HEK293 (cell line): ENCODE measurements around the gene DHX38.

Source experiments
- CTCF ChIA-PET: fragments of 350-600 bp; formaldehyde crosslinking; extraction: SDS; loops from one replicate; lab custom pipeline; 2021; ENCODE audit warnings: antibody characterized with exemption; lab: Yijun Ruan, JAX
- POLR2A ChIA-PET: fragments of 300-600 bp; formaldehyde crosslinking; extraction: SDS; loops from one replicate; lab custom pipeline; 2020; ENCODE audit warnings: antibody characterized with exemption, inconsistent platforms; lab: Yijun Ruan, JAX
- H3K27ac ChIP-seq: fragments of 200-500 bp; sonication (Bioruptor generic); 2 replicates; pipeline ENCODE4 v1.5.1; 2014; ENCODE audit warnings: low read depth, low read length, control low read depth, inconsistent platforms; ENCODE audit errors: extremely low read depth
- H3K36me3 ChIP-seq, 2 experiments: fragments of 200-500 bp in 1 of 2; sonication (Bioruptor generic) in 1 of 2; 1 replicate in 1 of 2; 2 replicates in 1 of 2; pipeline ENCODE4 v1.5.1; 2014 to 2017; ENCODE audit warnings: inconsistent platforms in 2 of 2, low read length in 2 of 2; ENCODE audit not compliant: control insufficient read depth in 2 of 2, insufficient read depth in 1 of 2
- H3K4me1 ChIP-seq: fragments of 200-500 bp; sonication (Bioruptor generic); 2 replicates; pipeline ENCODE4 v1.5.1; 2014; ENCODE audit warnings: mild to moderate bottlenecking, low read length, inconsistent platforms; ENCODE audit not compliant: control insufficient read depth, insufficient read depth
- H3K4me3 ChIP-seq: 2 replicates; pipeline ENCODE4 v1.5.1; 2011; ENCODE audit warnings: low read depth, mild to moderate bottlenecking, control low read depth, low read length, moderate library complexity
- H3K9me3 ChIP-seq: fragments of 200-500 bp; sonication (Bioruptor generic); 2 replicates; pipeline ENCODE4 v1.5.1; 2014; ENCODE audit warnings: low read depth, low read length, inconsistent platforms; ENCODE audit not compliant: control insufficient read depth, insufficient read depth
- BCL11A ChIP-seq: fragments of 450-650 bp; formaldehyde crosslinking; IDR thresholded peaks from 2 replicates; pipeline ENCODE4 v1.5.1; 2016; ENCODE audit warnings: low read depth, missing biosample characterization, missing genetic modification characterization
- BCL11B ChIP-seq: fragments of 450-650 bp; formaldehyde crosslinking; IDR thresholded peaks from 2 replicates; pipeline ENCODE4 v1.5.1; 2016; ENCODE audit warnings: low read depth, missing biosample characterization, missing genetic modification characterization
- ELK4 ChIP-seq: IDR thresholded peaks from 2 replicates; pipeline ENCODE4 v1.6.1; 2011; ENCODE audit warnings: mild to moderate bottlenecking, low read depth, low read length, borderline replicate concordance
- GLIS2 ChIP-seq: fragments of 450-650 bp; formaldehyde crosslinking; IDR thresholded peaks from 2 replicates; pipeline ENCODE4 v1.5.1; 2016; ENCODE audit warnings: missing biosample characterization, missing genetic modification characterization
- KLF16 ChIP-seq: fragments of 450-650 bp; formaldehyde crosslinking; IDR thresholded peaks from 2 replicates; pipeline ENCODE4 v1.5.1; 2017; ENCODE audit warnings: missing biosample characterization, missing genetic modification characterization
- KLF7 ChIP-seq: fragments of 450-650 bp; formaldehyde crosslinking; IDR thresholded peaks from 2 replicates; pipeline ENCODE4 v1.5.1; 2016; ENCODE audit warnings: missing biosample characterization, missing genetic modification characterization, borderline replicate concordance
- KLF9 ChIP-seq: fragments of 450-650 bp; formaldehyde crosslinking; IDR thresholded peaks from 2 replicates; pipeline ENCODE4 v1.5.1; 2016; ENCODE audit warnings: missing biosample characterization, missing genetic modification characterization, low read depth
- MEIS1 ChIP-seq: sonication (generic); formaldehyde crosslinking; IDR thresholded peaks from 2 replicates; pipeline ENCODE4 v1.8.1; 2022; ENCODE audit warnings: missing genetic modification reagents, mild to moderate bottlenecking, borderline replicate concordance
- MYNN ChIP-seq: fragments of 450-650 bp; formaldehyde crosslinking; IDR thresholded peaks from 2 replicates; pipeline ENCODE4 v1.5.1; 2016; ENCODE audit warnings: missing biosample characterization, missing genetic modification characterization, borderline replicate concordance
- ZBTB21 ChIP-seq: fragments of 450-650 bp; formaldehyde crosslinking; IDR thresholded peaks from 2 replicates; pipeline ENCODE4 v1.5.1; 2017; ENCODE audit warnings: missing biosample characterization, missing genetic modification characterization
- ZFP41 ChIP-seq: fragments of 450-650 bp; formaldehyde crosslinking; IDR thresholded peaks from 2 replicates; pipeline ENCODE4 v1.5.1; 2016; ENCODE audit warnings: missing biosample characterization, missing genetic modification characterization, borderline replicate concordance
- ZIC2 ChIP-seq: fragments of 450-650 bp; formaldehyde crosslinking; IDR thresholded peaks from 2 replicates; pipeline ENCODE4 v1.5.1; 2016; ENCODE audit warnings: missing biosample characterization, missing genetic modification characterization
- ZNF19 ChIP-seq: fragments of 450-650 bp; formaldehyde crosslinking; IDR thresholded peaks from 2 replicates; pipeline ENCODE4; 2016; ENCODE audit warnings: missing biosample characterization, missing genetic modification characterization, low read depth
- ZNF350 ChIP-seq: fragments of 450-650 bp; formaldehyde crosslinking; IDR thresholded peaks from 2 replicates; pipeline ENCODE4 v1.5.0; 2017; ENCODE audit warnings: missing biosample characterization, mild to moderate bottlenecking, missing genetic modification characterization
- ZNF366 ChIP-seq: fragments of 450-650 bp; formaldehyde crosslinking; conservative IDR thresholded peaks from 2 replicates; pipeline ENCODE4 v1.5.1; 2016; ENCODE audit warnings: missing biosample characterization, missing genetic modification characterization
- ZNF37A ChIP-seq: fragments of 450-650 bp; IDR thresholded peaks from 2 replicates; pipeline ENCODE4 v1.5.1; 2018; ENCODE audit warnings: missing biosample characterization, missing genetic modification characterization
- ZNF513 ChIP-seq: fragments of 450-650 bp; IDR thresholded peaks from 2 replicates; pipeline ENCODE4 v1.5.1; 2018; ENCODE audit warnings: missing biosample characterization, missing genetic modification characterization
- ZNF580 ChIP-seq: fragments of 450-650 bp; formaldehyde crosslinking; IDR thresholded peaks from 2 replicates; pipeline ENCODE4 v1.5.1; 2016; ENCODE audit warnings: missing biosample characterization, missing genetic modification characterization
- ZNF626 ChIP-seq: fragments of 450-650 bp; sonication (Bioruptor Pico); formaldehyde crosslinking; IDR thresholded peaks from 2 replicates; pipeline ENCODE4 v1.5.1; 2018; ENCODE audit warnings: missing biosample characterization, missing genetic modification characterization, inconsistent platforms
- ZNF670 ChIP-seq: fragments of 450-650 bp; formaldehyde crosslinking; IDR thresholded peaks from 2 replicates; pipeline ENCODE4 v1.5.1; 2016; ENCODE audit warnings: missing biosample characterization, missing genetic modification characterization, low read depth
- ZNF677 ChIP-seq: fragments of 450-650 bp; IDR thresholded peaks from 2 replicates; pipeline ENCODE4 v1.5.0; 2018; ENCODE audit warnings: missing biosample characterization, mild to moderate bottlenecking, missing genetic modification characterization, moderate library complexity
- ZNF747 ChIP-seq: fragments of 450-650 bp; formaldehyde crosslinking; IDR thresholded peaks from 2 replicates; pipeline ENCODE4 v1.5.1; 2016; ENCODE audit warnings: missing biosample characterization, missing genetic modification characterization
- ZSCAN4 ChIP-seq: fragments of 450-650 bp; formaldehyde crosslinking; IDR thresholded peaks from 2 replicates; pipeline ENCODE4 v1.5.1; 2017; ENCODE audit warnings: missing biosample characterization, missing genetic modification characterization
- ZXDB ChIP-seq: fragments of 450-650 bp; formaldehyde crosslinking; IDR thresholded peaks from 2 replicates; pipeline ENCODE4 v1.5.1; 2016; ENCODE audit warnings: missing biosample characterization, missing genetic modification characterization

Gene DHX38

GRCh38 chr16:72137380-72138063, 43.9 kb downstream of the DHX38 start:
- ChIA-PET POLR2A (no interaction called here), CTCF (interaction anchor here (0.6 kb wide), 1 partner anchor 83 kb away, joined by 3 read pairs; no protein-coding TSS in a partner anchor)
- no peaks in the 10 kb centered on the region for H3K9me3 ChIP-seq
- H3K27ac ChIP-seq, result no peak overlapping the region
- H3K36me3 ChIP-seq, result peaks cover 0 to 4% of the 10 kb centered on the region in 2 experiments; a peak in 1 of 3 replicates
- H3K4me1 ChIP-seq, result no peaks in the 10 kb centered on the region
- H3K4me3 ChIP-seq, result no peak overlapping the region
- TF ChIP-seq BCL11B (tag by site-specific recombination) (no peak), ZNF580 (no peak), ZNF677 (tag by site-specific recombination) (no peak), KLF9 (no peak), ZIC2 (peak; percentile 77), ZNF747 (tag by site-specific recombination) (no peak), ZNF513 (tag by site-specific recombination) (no peak), ZXDB (tag by site-specific recombination) (no peak)

GRCh38 chr16:72138064-72138572, 44.5 kb downstream of the DHX38 start:
- H3K36me3 ChIP-seq, result peaks cover 0 to 4% of the 10 kb centered on the region in 2 experiments; a peak in 1 of 3 replicates
- no peak overlapping the region for H3K4me3 ChIP-seq
- H3K27ac ChIP-seq, result no peak overlapping the region
- H3K9me3 ChIP-seq, result no peaks in the 10 kb centered on the region
- TF ChIP-seq ZSCAN4 (tag by site-specific recombination), result no peak
- no peak for TF ChIP-seq ZNF37A (tag by site-specific recombination)
- TF ChIP-seq BCL11B (tag by site-specific recombination), result no peak
- TF ChIP-seq ELK4, result no peak
- no peak for TF ChIP-seq GLIS2 (tag by site-specific recombination)
- TF ChIP-seq ZNF626 (tag by site-specific recombination), result no peak
- TF ChIP-seq ZNF350 (tag by site-specific recombination), result no peak
- TF ChIP-seq MEIS1 (CRISPR knock-in tag), result no peak
- no peak for TF ChIP-seq ZNF19
- no peak for TF ChIP-seq KLF16 (tag by site-specific recombination)
- no peak for TF ChIP-seq ZNF670 (tag by site-specific recombination)
- TF ChIP-seq MYNN (tag by site-specific recombination), result no peak
- no peak for TF ChIP-seq ZNF366 (tag by site-specific recombination)
- TF ChIP-seq BCL11A (tag by site-specific recombination), result no peak
- no peak for TF ChIP-seq ZFP41 (tag by site-specific recombination)
- TF ChIP-seq ZBTB21 (tag by site-specific recombination), result no peak
- no peak for TF ChIP-seq KLF7
- CTCF ChIA-PET, result no interaction called here
- POLR2A ChIA-PET, result no interaction called here
- no peaks in the 10 kb centered on the region for H3K4me1 ChIP-seq
